Activated T-cell treated with anti-CD3 and anti-CD28 coated beads, Interleukin-2, amount 50 U/mL, for 48 hours (primary cell): ENCODE measurements around the gene RNF175.

Source experiments
- DNase-seq, 2 experiments: peaks; one replicate each; pipeline ENCODE4 v3.0.0-alpha.2; 2020

Gene RNF175

DNA sequence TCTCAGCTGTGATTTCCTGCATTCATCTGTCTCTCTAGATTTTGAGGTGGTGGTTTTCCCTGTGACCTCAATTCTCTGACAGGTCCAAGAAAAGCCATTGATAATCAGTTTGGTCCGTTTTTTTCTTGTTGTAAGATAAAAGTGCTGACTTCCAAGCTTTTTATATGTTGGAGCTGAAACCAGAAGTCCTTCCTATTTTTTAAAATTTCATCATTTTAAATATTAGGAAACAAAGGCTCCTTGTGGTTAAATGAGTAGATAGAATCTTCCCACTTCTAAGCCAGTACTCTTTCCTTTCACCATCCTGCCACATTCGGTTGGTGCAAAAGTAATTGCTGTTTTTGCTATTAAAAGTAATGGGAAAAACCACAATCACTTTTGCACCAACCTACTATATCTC lies 18.3 kb downstream of the RNF175 start:
- DNase-seq: no peak

DNA sequence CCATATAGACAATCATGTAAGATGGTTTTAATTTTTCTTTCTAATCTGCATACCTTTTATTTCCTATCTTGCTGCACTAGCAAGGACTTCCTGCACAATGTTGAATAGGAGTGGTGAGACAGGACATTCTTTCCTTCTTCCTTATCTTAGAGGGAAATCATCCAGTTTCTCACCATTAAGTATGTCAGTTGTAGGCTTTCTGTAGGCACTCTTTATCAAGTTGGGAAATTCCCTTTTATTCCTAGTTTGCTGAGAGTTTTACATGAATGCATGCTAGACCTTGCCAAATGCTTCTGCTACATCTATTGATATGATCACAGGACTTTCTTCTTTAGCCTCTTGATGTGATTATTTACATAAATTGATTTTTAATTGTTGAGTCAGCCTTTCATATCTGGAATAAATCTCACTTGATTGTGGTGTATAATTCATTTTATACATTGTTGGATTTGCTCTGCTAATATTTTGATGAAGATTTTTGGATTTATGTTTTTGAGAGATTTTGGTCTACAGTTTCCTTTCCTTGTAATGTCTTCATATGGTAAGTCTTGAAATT lies 23.8 kb downstream of the RNF175 start:
- no peak for DNase-seq

DNA sequence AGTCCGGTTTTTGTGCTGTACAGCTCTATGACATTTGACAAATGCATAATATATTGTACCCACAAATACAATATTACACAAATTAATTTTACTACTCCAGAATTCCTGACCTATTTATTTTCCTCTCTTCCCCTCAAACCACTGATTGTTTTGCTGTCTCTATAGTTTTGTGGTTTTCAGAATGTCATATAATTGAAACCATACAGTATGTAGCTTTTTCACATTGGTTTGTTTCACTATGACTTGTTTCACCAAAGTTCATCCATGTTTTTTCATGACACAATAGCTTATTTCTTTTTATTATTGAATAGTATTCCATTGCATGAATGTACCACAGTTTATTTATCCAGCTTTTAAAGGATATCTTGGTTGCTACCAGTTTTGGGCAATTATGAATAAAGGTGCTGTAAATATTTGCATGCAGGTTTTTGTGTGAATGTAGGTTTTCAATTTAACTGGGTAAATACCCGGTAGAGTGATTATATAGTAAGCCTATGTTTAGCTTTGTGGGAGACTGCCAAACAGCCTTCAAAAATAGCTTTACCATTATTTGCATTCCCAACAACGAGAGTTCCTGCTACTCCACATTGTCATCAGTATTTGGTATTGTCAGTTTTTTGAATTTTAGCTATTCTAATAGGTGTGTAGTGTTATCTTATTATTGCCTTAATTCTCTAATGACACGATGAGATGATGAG lies 25.9 kb downstream of the RNF175 start:
- DNase-seq: no peak

DNA sequence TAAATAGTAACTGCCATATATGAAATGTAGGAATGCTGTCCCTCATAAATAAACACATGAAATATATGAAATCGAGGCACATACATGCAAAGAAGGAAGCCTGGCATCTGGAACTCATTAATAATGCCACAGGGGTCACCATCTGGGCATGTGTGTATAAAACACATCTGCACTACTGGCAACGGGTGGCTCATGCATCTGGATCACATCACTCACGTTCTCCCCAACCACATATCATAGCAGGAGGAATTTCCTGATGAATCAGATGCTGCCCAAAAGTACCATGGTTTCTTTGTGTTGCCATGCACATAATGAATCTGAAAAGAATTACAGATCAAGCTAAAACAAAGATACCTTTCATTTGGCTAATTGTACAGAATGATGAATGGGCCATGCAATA lies 28.6 kb downstream of the RNF175 start:
- no peak for DNase-seq

DNA sequence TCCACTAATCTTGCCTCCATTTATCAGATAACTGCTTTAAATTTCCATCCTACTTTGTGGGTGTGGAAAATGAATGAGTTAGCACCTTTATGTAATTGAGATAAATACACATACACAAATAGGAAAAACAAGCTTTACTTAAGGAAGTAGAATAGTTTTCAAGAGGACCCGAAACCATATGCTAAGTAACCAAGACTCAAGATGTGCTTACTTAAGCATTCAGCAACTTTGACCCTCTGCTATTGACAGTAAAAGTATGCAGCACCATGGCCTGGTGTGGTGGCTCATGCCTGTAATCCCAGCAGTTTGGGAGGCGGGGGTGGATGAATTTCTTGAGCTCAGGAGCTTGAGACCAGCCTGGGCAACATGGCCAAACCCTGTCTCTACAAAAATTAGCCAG lies 29.9 kb downstream of the RNF175 start:
- no peak for DNase-seq

DNA sequence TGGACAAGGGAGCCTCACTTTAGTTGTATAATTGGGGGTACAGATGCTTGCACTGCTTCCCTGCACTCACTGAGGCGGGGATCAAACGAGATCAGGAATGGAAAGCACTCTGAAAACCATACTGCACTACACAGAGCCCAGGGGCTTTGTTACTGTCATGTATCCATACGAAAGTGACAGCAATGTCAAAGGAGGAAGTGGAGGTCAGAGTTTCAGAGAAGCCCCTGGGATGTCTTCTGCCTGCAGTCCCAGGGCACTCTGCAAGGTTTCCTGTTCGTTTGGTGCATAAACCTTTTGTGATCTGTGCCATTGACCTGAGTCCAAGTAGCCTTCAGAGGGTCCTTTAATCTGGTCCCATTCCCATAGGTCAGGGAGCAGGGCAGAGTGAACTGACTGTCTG lies 31.2 kb downstream of the RNF175 start:
- DNase-seq: no peak

DNA sequence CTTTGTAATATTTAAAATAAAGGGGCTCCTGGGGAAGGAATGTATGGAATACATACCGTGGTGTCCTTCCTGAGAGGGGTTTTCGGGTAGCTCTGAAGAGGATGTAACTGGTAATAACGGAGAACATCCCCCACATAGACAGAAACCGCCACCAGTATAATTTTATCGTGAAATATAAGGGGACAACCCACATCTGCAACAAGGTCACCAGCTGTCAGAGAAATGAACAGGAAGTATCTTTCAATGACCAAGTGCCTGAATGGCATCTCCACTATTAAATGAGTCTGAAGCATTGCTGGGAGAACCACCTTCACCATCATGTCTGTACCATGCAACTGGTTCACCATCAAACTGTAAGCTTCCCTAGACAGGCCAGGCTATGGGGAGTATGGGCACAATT lies 31.7 kb downstream of the RNF175 start:
- no peak for DNase-seq

DNA sequence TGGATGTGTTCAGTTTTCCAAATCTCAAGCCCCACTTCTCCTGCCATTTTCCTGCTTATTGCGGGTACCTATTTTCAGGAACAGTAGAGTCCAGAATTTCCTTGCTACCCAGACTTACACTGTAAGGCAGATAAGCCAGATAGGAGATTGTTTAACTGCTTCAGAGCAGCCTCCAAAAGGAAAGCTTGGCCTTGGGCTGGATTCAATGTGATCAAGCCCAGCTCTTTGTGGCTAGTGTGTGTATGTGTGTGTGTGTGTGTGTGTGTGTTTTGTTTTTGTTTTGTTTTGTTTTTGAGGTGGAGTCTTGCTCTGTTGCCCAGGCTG lies 34.0 kb downstream of the RNF175 start:
- no peak for DNase-seq

DNA sequence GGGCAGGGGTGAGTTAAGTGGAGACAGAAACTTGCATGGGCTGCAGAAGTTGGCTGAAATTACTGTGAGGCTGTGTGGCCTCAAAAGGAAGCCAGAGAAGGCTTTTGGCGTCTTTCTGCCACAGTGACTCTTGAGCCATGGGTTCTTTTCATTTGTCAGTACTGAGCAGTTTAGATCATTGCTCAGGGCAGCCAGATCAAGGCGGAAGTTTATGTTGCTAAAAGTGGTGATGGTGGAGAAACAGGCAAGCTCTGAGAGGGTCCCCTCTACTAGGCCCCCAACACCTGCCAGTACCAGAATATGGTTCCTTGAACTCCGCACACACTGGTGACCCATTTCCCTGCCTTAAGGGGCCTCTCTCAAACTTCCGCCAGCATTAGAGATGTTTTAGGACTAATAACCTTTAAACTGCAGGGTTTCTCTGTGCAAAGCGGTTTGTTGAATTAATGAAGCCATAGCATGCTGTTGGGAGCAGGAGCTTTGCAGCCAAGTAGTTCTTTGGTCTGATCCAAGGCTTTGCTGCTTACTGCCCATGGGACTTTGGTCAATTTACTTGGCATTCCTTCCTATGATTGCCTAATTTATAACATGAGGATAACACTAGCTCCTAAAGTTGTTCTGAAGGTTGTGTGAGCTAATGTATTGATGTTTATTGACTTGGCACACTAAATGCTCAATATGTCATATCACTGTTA lies 34.5 kb downstream of the RNF175 start:
- no peak for DNase-seq

DNA sequence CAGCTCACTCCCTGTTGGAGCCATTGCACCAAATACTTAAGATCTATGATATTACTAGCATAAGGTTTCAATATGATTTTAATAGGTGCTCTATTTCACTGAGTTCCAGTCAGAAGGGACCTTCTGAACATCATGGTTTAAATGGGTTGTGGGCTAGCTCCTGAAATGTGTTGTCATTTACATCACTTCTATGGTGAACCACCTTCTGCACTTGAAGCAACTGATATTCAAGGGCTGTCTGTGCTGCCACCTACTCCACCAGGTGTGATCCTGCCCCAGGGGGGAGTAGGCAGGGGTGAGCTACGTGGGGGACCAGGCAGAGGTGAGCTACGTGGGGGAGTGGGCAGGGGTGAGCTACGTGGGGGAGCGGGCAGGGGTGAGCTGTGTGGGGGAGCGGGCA lies 35.2 kb downstream of the RNF175 start:
- DNase-seq: no peak

DNA sequence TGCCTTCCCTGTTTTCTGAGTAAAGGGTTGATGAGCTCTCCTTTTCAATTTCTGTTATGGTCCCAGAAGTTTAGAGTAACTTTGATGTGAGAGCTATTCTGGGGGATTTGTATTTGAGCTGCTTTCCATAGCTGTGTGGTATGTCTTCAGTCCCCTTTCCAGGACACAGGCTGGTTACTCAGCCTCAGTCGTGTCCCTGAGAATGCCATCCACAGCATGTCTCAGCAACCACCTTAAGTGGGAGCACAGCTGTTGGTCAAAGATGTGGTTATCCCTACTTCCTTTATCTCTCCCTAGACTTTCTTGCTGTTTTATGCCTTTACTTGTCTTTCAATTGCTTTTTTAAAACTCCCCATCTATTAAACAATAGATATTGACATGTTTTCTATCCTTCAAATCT lies 37.8 kb downstream of the RNF175 start:
- DNase-seq: no peak

DNA sequence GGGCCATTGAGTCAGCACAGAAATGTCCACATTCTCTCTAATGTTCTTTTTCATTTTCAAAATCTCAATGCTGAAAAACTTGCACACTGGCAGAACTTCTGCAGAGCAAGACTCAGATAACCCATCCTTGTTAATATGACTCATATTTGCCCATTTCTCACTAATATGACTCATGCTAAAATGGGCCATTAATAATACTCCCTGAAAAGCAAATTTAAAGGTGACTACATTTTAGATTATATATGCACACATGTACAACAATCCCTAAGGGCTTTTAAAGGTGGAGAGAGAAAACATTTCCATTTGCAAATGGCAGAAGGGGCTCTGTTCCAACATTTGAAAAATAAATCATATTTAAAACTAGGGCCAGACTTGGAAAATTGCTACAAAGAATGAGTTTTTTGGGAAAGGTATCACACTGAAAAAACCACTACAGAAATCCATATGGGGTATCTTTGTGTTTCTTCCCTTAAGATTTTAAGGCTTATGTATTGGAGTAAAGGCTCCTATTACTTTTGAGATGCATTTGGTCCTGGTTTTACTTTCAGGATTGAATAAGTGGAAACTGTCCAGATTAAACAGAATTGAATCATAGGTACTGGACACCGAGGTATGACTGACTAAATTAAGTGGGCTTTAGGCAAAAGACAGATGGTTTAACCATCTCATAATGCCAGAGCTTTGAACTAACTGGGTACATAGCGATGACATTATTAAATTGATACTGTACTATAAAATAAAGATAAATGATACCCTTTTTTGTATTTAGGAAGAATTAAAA lies 45.8 kb downstream of the RNF175 start:
- no peak for DNase-seq

DNA sequence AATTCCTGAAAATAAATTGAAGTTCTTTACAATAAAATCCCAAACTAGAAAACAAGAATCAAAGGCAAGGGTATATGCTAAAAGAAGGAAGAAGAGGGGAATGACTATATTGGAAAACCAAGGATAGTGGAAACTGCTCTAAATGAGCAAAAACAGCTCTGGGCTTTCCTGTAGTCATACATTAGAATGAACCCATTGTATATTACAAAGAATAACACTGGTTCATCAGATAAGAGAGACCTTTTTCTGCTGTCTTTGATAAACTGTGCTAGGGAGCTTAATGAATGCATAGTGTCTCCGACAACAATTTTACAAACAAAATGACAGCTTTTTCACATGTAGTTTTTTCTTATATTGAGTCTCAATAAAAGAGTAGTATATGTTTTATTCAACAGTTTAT lies 49.1 kb downstream of the RNF175 start:
- DNase-seq: no peak

DNA sequence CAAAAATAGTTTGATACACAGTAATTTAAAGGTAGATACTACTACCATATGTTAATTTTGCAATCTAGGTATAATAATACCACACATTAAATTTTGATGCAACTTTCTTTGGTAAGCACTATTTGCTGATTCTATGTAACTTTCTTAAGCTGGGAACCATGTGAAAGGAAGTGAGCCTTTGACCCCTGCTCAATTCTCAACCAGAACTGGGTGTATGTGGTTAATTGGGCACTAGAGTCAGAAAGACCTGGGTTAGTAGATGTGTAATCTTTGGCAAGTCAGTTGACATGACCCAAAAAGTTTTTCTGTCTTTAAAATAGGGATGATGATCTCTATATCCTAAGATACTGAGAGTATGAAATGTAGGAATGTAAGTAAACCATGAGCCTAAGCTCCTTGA lies 53.3 kb downstream of the RNF175 start:
- DNase-seq: no peak

DNA sequence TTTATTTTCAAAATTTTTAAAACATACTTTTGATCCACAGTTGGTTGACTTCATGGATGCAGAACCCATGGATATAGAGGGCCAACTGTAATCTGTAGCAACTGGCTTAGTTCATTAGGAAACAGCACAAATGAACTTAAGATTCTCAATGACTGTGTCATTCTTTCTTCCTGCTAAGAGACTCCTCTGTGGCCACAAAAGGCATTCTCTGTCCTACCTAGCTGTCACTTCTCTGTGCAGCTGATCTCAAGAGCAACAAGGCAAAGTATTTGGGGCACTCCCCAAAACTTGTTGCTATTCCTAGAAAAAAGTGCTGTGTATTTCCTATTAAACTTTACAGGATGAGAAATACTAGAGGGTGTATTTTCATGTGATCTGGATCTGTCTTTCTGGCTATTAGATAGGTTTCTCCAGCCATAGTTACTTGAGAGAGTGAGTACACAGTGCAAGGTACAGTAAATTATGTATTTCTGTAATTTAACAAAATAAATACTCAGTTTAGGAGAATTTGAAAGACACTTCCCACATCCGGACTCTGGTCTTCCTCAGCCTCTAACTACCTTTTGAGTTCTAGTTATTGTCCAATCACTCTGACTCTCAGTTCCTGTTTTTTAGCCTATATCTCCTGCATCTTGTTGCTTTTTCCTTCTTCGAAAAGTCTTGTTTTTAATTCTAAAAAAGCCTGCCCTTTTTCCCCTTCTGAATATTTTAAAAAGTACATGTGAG lies 53.9 kb downstream of the RNF175 start:
- no peak for DNase-seq

DNA sequence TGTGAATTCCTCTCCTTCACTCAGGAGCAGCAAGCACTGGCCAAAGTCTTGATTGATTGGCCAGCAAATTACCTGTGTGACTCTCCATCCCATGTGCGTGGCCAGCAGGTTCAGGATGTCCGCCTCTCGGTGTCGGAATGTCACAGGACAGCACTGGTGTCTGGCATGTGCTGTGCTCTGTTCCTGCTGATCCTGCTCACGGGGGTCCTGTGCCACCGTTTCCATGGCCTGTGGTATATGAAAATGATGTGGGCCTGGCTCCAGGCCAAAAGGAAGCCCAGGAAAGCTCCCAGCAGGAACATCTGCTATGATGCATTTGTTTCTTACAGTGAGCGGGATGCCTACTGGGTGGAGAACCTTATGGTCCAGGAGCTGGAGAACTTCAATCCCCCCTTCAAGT lies 55.3 kb downstream of the RNF175 start:
- DNase-seq: no peak

DNA sequence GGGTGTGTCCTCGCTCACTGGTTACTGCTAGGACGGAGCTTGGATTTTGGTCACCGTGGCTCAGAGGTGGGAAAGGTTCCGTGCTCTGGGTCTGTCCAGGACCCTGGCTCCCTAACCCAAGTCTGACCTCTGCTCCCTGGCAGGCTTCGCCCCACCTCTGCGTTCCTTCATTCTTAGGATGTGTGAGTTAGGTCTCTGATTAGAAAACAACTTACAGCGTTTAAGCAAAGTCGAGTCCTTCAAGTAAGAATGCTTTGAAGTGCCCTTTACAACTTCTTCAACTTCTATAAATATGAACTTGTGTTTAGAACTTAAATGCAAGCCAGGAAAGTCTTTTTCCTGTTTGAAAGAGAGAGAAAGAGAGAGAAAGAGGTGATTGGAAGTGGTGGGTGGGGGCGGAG lies 74.9 kb downstream of the RNF175 start:
- no peak for DNase-seq

DNA sequence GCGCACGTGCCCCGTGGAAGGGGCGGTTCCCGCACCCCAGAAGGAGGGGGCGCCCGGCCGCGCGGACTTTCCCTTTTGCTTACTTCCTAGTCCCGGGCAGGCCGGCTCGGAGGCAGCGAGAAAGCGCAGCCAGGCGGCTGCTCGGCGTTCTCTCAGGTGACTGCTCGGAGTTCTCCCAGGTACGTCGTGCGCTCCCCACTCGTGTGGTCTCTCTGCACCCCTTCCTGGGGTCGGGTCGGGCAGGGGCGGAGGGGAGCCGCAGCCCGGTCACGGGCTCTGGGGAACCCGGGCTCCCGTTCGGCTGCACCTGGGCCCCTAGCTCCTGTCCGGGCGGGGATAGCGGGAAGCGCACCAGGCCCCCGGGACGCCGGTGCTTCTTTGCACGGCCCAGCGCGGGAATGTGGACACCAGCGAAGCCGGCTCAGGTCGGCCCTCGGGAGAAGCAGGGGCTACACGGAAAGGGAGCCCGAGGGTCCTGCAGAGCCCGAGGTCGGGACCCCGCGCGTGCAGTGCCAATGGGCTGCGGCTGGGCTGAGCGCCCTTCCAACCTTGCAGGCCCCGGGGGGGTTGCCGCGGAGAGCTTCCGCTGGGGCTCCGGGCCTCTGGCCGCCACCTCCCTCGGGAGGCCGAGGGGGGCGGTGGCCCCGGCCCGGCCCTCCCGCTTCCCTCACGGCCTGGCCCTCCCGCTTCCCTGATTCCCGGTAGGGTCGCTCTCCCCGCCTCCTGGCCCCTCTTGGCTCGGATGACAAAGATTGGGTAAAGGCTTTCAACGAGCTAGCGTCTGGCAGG lies 75.4 kb downstream of the RNF175 start, which contains the start of gene TLR2:
Gene TLR2 (plus strand): TSS at position 99 of the 789 bp plus-strand sequence. CDS start 18,628 bp downstream, outside the sequence.
- peak; percentile 66 to 76 for DNase-seq

DNA sequence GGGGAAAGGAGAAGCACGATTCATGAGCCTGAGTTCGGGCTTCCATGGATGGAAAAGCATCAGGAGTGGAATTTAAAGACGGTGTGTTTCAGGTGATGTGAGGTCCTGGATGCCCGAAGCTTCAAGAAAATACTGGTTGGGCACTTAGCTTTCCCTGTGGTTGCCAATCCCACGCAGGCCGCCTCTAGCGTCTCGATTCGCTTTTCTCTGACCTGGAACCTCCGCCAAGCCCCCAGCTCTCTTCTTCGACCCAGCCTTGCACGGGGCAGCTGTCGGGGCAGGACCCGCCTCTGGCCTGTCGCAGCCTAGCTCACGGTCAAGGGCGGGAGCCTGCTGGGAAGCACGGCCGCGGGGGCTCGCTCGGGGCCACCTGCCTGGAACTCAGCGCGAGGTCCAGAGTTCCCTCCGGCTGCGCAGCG lies 76.1 kb downstream of the RNF175 start:
- no peak for DNase-seq

DNA sequence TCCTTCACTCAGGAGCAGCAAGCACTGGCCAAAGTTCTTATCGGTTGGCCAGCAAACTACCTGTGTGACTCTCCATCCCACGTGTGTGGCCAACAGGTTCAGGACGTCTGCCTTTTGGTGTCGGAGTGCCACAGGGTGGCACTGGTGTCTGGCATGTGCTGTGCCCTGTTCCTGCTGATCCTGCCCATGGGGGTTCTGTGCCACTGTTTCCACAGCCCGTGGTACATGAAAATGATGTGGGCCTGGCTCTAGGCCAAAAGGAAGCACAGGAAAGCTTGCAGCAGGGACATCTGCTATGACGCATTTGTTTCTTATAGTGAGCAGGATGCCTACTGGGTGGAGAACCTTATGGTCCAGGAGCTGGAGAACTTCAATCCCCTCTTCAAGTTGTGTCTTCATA lies 80.3 kb downstream of the RNF175 start:
- DNase-seq: no peak

DNA sequence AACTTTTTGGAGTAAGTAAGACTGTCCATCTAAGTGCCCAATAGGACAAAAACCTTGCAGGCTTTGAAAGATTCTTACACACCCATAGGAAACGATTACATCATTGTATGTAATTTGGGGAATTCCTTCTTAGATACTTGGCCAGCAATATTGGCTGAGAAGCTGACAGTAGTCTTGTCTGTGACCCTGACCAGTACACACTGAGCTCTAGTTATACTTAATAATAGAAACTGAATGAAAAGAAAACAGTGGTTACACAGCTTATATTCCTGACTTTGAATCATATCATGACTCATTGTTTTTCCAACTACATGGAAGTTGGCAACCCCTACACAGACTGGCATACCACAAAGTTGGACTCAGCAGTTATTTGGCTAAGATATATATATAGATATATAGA lies 82.8 kb downstream of the RNF175 start:
- no peak for DNase-seq

DNA sequence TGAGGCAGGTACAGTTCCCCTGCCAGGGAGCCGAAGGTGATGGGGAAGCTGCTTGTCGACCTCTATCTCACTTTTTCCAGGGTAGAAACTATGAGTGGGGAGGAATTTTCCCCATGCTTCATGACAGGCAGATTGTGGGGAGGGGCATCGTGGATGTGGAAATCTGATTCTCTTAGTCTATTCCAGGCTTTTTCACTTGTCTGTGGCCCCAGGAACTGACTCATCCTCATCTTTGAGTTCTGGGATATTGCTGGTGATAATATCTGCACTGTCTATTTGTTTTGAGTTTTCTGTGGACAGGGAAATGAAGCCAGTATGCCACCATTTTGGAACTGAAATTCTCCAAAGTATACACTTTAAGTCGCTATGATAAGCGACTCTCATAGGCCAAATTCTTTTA lies 83.3 kb downstream of the RNF175 start:
- DNase-seq: no peak
